COLO829 (cell line): Measurements from ENCODE around the gene SRRD.
"Not testable (repeated sequence)": the region's sequence is repeated elsewhere in the genome, so short reads cannot be mapped to it uniquely, and the experiment has no call there.

ENCODE experiments used
- DNase-seq: peaks from one replicate; pipeline ENCODE4 v3.0.0; 2012; ENCODE audit warnings: low spot score

The SRRD gene

GRCh38 chr22:26483439-26484359, at the start of gene SRRD, which contains the start of gene HPS4:
SRRD (plus strand) TSS chr22:26483877; CDS start chr22:26483891, 14 bp downstream.
HPS4 (minus strand) TSS chr22:26483783; CDS start chr22:26481762, 2,021 bp downstream.
- peak; percentile 93 for DNase-seq

- DNase-seq: no peak
Observed at GRCh38 chr22:26435327-26436093, 48.2 kb upstream of the SRRD start.

GRCh38 chr22:26436903-26437515, 46.7 kb upstream of the SRRD start:
- no peak for DNase-seq

- DNase-seq: no peak
Observed at GRCh38 chr22:26437694-26438392, 45.8 kb upstream of the SRRD start.

GRCh38 chr22:26438776-26439175, 44.9 kb upstream of the SRRD start:
- DNase-seq: not testable (repeated sequence)

- no peak for DNase-seq
Observed at GRCh38 chr22:26439559-26439958, 44.1 kb upstream of the SRRD start.

- DNase-seq: no peak
Observed at GRCh38 chr22:26442086-26442756, 41.5 kb upstream of the SRRD start.

- DNase-seq: no peak
Observed at GRCh38 chr22:26443901-26444690, 39.6 kb upstream of the SRRD start.

- DNase-seq: no peak
Observed at GRCh38 chr22:26444777-26445176, 38.9 kb upstream of the SRRD start.

- DNase-seq: no peak
Observed at GRCh38 chr22:26445577-26446275, 38.0 kb upstream of the SRRD start.

GRCh38 chr22:26446808-26447515, 36.7 kb upstream of the SRRD start:
- no peak for DNase-seq

GRCh38 chr22:26447584-26448329, 35.9 kb upstream of the SRRD start:
- DNase-seq: no peak

GRCh38 chr22:26448334-26448733, 35.3 kb upstream of the SRRD start:
- no peak for DNase-seq

GRCh38 chr22:26448941-26449340, 34.7 kb upstream of the SRRD start:
- DNase-seq: no peak

GRCh38 chr22:26450453-26451185, 33.1 kb upstream of the SRRD start:
- no peak for DNase-seq

- DNase-seq: no peak
Observed at GRCh38 chr22:26452236-26453016, 31.3 kb upstream of the SRRD start.

GRCh38 chr22:26453216-26453615, 30.5 kb upstream of the SRRD start:
- DNase-seq: no peak
